SK-N-SH (cell line): ENCODE data around the gene SKI. TPM values are rescaled to one million over a fixed set of nuclear protein-coding genes. Genes with fewer than 3 reads are reported as not detected.

Experiments
- CTCF ChIA-PET: fragments of 300-600, 350-600 bp; formaldehyde crosslinking; extraction: SDS; loops from one replicate; lab custom pipeline; 2021; lab: Yijun Ruan, JAX
- POLR2A ChIA-PET: fragments of 350-600 bp; sonication (Branson Sonifier 250); formaldehyde crosslinking; extraction: SDS; loops from one replicate; lab custom pipeline; 2020; ENCODE audit warnings: antibody characterized with exemption, inconsistent platforms; lab: Yijun Ruan, JAX
- DNase-seq: peaks from one replicate; pipeline ENCODE4 v3.0.0; 2012
- H2AFZ ChIP-seq: fragments of 200-600 bp; sonication (generic); 2 replicates; pipeline ENCODE4 v1.8.1; 2016; ENCODE audit warnings: antibody characterized with exemption, mild to moderate bottlenecking, low read depth
- H3F3A ChIP-seq: fragments of 200-600 bp; sonication (generic); replicated peaks from 2 replicates; pipeline ENCODE3; 2016; ENCODE audit warnings: antibody characterized with exemption, mild to moderate bottlenecking; ENCODE audit not compliant: insufficient read depth
- H3K27ac ChIP-seq, 2 experiments: fragments of 200-500 bp in 1 of 2; fragments of 200-600 bp in 1 of 2; sonication (Bioruptor generic) in 1 of 2; sonication (generic), shearing (Covaris generic) in 1 of 2; 2 replicates each; pipeline versions ENCODE4 v1.5.1 to v1.6.1; 2014 to 2016; ENCODE audit warnings: low read depth in 2 of 2, inconsistent platforms in 1 of 2, low read length in 1 of 2, mild to moderate bottlenecking in 1 of 2, mixed read lengths in 1 of 2
- H3K27me3 ChIP-seq: fragments of 200-600 bp; sonication (generic), shearing (Covaris generic); 2 replicates; pipeline ENCODE4 v1.6.1; 2016; ENCODE audit warnings: mixed run types; ENCODE audit not compliant: insufficient read depth
- H3K36me3 ChIP-seq, 2 experiments: fragments of 200-500 bp in 1 of 2; fragments of 200-600 bp in 1 of 2; sonication (Bioruptor generic) in 1 of 2; sonication (generic) in 1 of 2; replicated peaks in 1 of 2; 2 replicates each; pipeline versions ENCODE3 to v1.5.1; 2014 to 2016; ENCODE audit warnings: low read length in 1 of 2, mild to moderate bottlenecking in 1 of 2; ENCODE audit not compliant: insufficient read depth in 2 of 2, control insufficient read depth in 1 of 2
- H3K4me1 ChIP-seq, 2 experiments: fragments of 200-500 bp in 1 of 2; fragments of 200-600 bp in 1 of 2; sonication (Bioruptor generic) in 1 of 2; sonication (generic), shearing (Covaris generic) in 1 of 2; 2 replicates each; pipeline versions ENCODE4 v1.5.1 to v1.6.1; 2014 to 2016; ENCODE audit warnings: low read depth in 1 of 2, low read length in 1 of 2, mixed run types in 1 of 2; ENCODE audit not compliant: insufficient read depth in 2 of 2, control insufficient read depth in 1 of 2
- H3K4me2 ChIP-seq: fragments of 200-600 bp; sonication (generic), shearing (Covaris generic); 2 replicates; pipeline ENCODE4 v1.6.1; 2017; ENCODE audit warnings: mixed run types
- H3K4me3 ChIP-seq, 2 experiments: fragments of 200-500 bp in 1 of 2; fragments of 200-600 bp in 1 of 2; sonication (Bioruptor generic) in 1 of 2; sonication (generic), shearing (Covaris generic) in 1 of 2; 2 replicates each; pipeline versions ENCODE4 v1.5.1 to v1.8.1; 2014 to 2016; ENCODE audit warnings: low read depth in 2 of 2, inconsistent platforms in 1 of 2, low read length in 1 of 2, mild to moderate bottlenecking in 1 of 2, mixed read lengths in 1 of 2, moderate library complexity in 1 of 2
- H3K79me2 ChIP-seq: fragments of 200-600 bp; sonication (generic); 2 replicates; pipeline ENCODE4 v1.8.1; 2017; ENCODE audit warnings: mild to moderate bottlenecking; ENCODE audit not compliant: insufficient read depth
- H3K9ac ChIP-seq: fragments of 200-600 bp; sonication (generic); 2 replicates; pipeline ENCODE4 v1.6.1; 2017; ENCODE audit warnings: mixed run types
- H3K9me2 ChIP-seq: fragments of 200-600 bp; sonication (generic); 2 replicates; pipeline ENCODE4 v1.6.1; 2017; ENCODE audit warnings: mixed run types
- H3K9me3 ChIP-seq: fragments of 200-600 bp; sonication (generic); 2 replicates; pipeline ENCODE4 v1.6.1; 2017; ENCODE audit warnings: mixed run types, mild to moderate bottlenecking, moderate library complexity
- H4K20me1 ChIP-seq: fragments of 200-600 bp; sonication (generic); 2 replicates; pipeline ENCODE4 v1.6.1; 2017; ENCODE audit warnings: mild to moderate bottlenecking, mixed run types; ENCODE audit not compliant: insufficient read depth
- CTCF ChIP-seq: fragments of 200-600 bp; sonication (generic); IDR thresholded peaks from 2 replicates; pipeline ENCODE4 v1.6.1; 2017; ENCODE audit warnings: antibody characterized with exemption, mild to moderate bottlenecking, moderate library complexity
- ELF1 ChIP-seq: IDR thresholded peaks from 2 replicates; pipeline ENCODE4 v1.4.0; 2012
- EP300 ChIP-seq, 2 experiments: IDR thresholded peaks; 2 replicates each; pipeline versions ENCODE4 v1.4.0 to v1.6.1; 2012; ENCODE audit warnings: borderline replicate concordance in 1 of 2, low read depth in 1 of 2, low read length in 1 of 2
- EZH2phosphoT487 ChIP-seq: fragments of 200-600 bp; sonication (generic); IDR thresholded peaks from 2 replicates; pipeline ENCODE4 v1.6.1; 2017; ENCODE audit warnings: low read depth, mixed run types, mild to moderate bottlenecking, antibody characterized with exemption, moderate library complexity, borderline replicate concordance
- FOXJ3 ChIP-seq: sonication (generic); formaldehyde crosslinking; IDR thresholded peaks from 2 replicates; pipeline ENCODE4 v1.5.1; 2020; ENCODE audit warnings: mild to moderate bottlenecking, missing genetic modification reagents
- FOXM1 ChIP-seq: IDR thresholded peaks from 2 replicates; pipeline ENCODE4 v1.4.0; 2012; ENCODE audit warnings: low read depth, mild to moderate bottlenecking
- GABPA ChIP-seq: IDR thresholded peaks from 2 replicates; pipeline ENCODE4 v1.4.0; 2012; ENCODE audit warnings: low read depth, mild to moderate bottlenecking
- GATA2 ChIP-seq: sonication (generic); formaldehyde crosslinking; IDR thresholded peaks from 2 replicates; pipeline ENCODE4 v1.5.0; 2020; ENCODE audit warnings: mild to moderate bottlenecking, missing genetic modification reagents
- MAX ChIP-seq: IDR thresholded peaks from 2 replicates; pipeline ENCODE4 v1.4.0; 2012; ENCODE audit warnings: low read depth
- MEF2A ChIP-seq: IDR thresholded peaks from 2 replicates; pipeline ENCODE4 v1.4.0; 2012; ENCODE audit warnings: low read depth, borderline replicate concordance
- NFIC ChIP-seq: IDR thresholded peaks from 2 replicates; pipeline ENCODE4 v1.4.0; 2012; ENCODE audit warnings: borderline replicate concordance
- NRF1 ChIP-seq: IDR thresholded peaks from 2 replicates; pipeline ENCODE4 v1.6.1; 2012; ENCODE audit warnings: low read depth, mild to moderate bottlenecking, low read length
- POLR2AphosphoS5 ChIP-seq: IDR thresholded peaks from 2 replicates; pipeline ENCODE4 v1.6.1; 2012; ENCODE audit warnings: low read depth, low read length
- RFX5 ChIP-seq: IDR thresholded peaks from 2 replicates; pipeline ENCODE4 v1.6.1; 2012; ENCODE audit warnings: mild to moderate bottlenecking, improper control_type of control experiment, low read length
- SMC3 ChIP-seq: IDR thresholded peaks from 2 replicates; pipeline ENCODE4 v1.6.1; 2012; ENCODE audit warnings: low read depth, low read length, improper control_type of control experiment
- USF2 ChIP-seq: fragments of 150-350 bp; IDR thresholded peaks from 2 replicates; pipeline ENCODE4 v1.6.1; 2017; ENCODE audit warnings: antibody characterized with exemption, low read length, low read depth, borderline replicate concordance
- YY1 ChIP-seq: IDR thresholded peaks from 2 replicates; pipeline ENCODE4 v1.4.0; 2012; ENCODE audit warnings: low read depth, mild to moderate bottlenecking
- ZBTB33 ChIP-seq: IDR thresholded peaks from 2 replicates; pipeline ENCODE4 v1.4.0; 2012; ENCODE audit warnings: low read depth, borderline replicate concordance
- WGBS: methylation state at CpG from one replicate; pipeline ENCODE4 v1.1.6; 2017; ENCODE audit warnings: low lambda C conversion rate; 5-methylcytosine and 5-hydroxymethylcytosine counted together
- polyA plus RNA-seq, 3 experiments: library from polyadenylated mRNA; depleted of rRNA; stranded (reverse); fragments of >200 nt; gene quantifications; 2 replicates each; pipeline ENCODE4 v1.2.3, GENCODE V29; 2012

Gene SKI
- 3.5 and 7.2 TPM in 2 replicates for polyA plus RNA-seq (2012; rRNA removed)
- polyA plus RNA-seq (2012; cell fraction: cytosol; rRNA removed): 7.1 and 8.9 TPM in 2 replicates
- polyA plus RNA-seq (2012; cell fraction: nucleus; rRNA removed): 14.0 and 14.8 TPM in 2 replicates

- POLR2A ChIA-PET: interaction anchor here (0.6 kb wide), 1 partner anchor 24 kb away, joined by 4 read pairs; no protein-coding TSS in a partner anchor
- TF ChIP-seq ZBTB33 (no peak), NFIC (no peak), ELF1 (no peak), NRF1 (no peak), EZH2phosphoT487 (no peak), GABPA (no peak), EP300 (IDR thresholded peaks at IDR 0.05; ENCODE audit: borderline replicate concordance in 1 of 2, low read depth in 1 of 2, low read length in 1 of 2) (no peak), MAX (no peak)
- no peak for DNase-seq
- Histone ChIP-seq H3K9me2 (no peaks in the 10 kb centered on the region), H2AFZ (no peak within 1 kb of the TSS), H3K4me3 (peak within 1 kb of the TSS; percentile 71 to 80), H3K4me2 (peak within 1 kb of the TSS; percentile 96), H3K9me3 (no peaks in the 10 kb centered on the region), H4K20me1 (peaks cover 44% of the 10 kb centered on the region), H3K27ac (peak within 1 kb of the TSS; percentile 80 to 94), H3K9ac (peak within 1 kb of the TSS; percentile 91), H3F3A (no peaks in the 10 kb centered on the region), H3K4me1 (peaks cover 0 to 43% of the 10 kb centered on the region in 2 experiments; a peak in 2 of 4 replicates), H3K27me3 (no peaks in the 10 kb centered on the region), H3K36me3 (no peaks in the 10 kb centered on the region), H3K79me2 (peaks cover 49% of the 10 kb centered on the region)
- no CpG with 5 or more reads among the region's 100 CpGs for WGBS
- CTCF ChIA-PET: interaction anchor here (1.0 to 9.4 kb wide), 4 partner anchors 19 to 155 kb away, joined by 3 to 47 read pairs (median 4); no protein-coding TSS in a partner anchor
Measured at GRCh38 chr1:2228157-2228594, at the start of gene SKI. TSS of gene SKI (plus strand) at chr1:2228319. CDS start at chr1:2228767, 448 bp downstream.

GRCh38 chr1:2178875-2179274 lies 49.2 kb upstream of the SKI start:
- no peaks in the 10 kb centered on the region for H3K27me3 ChIP-seq
- no peak overlapping the region for H3K9ac ChIP-seq
- 95% methylated on average over 4 of the region's 16 CpGs for WGBS
- ChIA-PET POLR2A (no interaction called here), CTCF (no interaction called here)
- H3K9me3 ChIP-seq: no peaks in the 10 kb centered on the region
- no peak overlapping the region for H3K4me2 ChIP-seq
- H2AFZ ChIP-seq: no peak overlapping the region
- no peaks in the 10 kb centered on the region for H3F3A ChIP-seq
- H3K4me3 ChIP-seq: no peak overlapping the region
- H3K27ac ChIP-seq: no peak overlapping the region; a peak in 1 of 4 replicates
- no peaks in the 10 kb centered on the region for H3K9me2 ChIP-seq
- DNase-seq: no peak
- H3K36me3 ChIP-seq: peaks cover 0 to 3% of the 10 kb centered on the region in 2 experiments
- no peaks in the 10 kb centered on the region for H4K20me1 ChIP-seq
- H3K79me2 ChIP-seq: no peaks in the 10 kb centered on the region
- peaks cover 0 to 2% of the 10 kb centered on the region in 2 experiments; a peak in 1 of 4 replicates for H3K4me1 ChIP-seq
- TF ChIP-seq FOXM1: no peak
- no peak for TF ChIP-seq GATA2
- no peak for TF ChIP-seq NFIC
- no peak for TF ChIP-seq YY1
- no peak for TF ChIP-seq USF2
- TF ChIP-seq CTCF: no peak
- no peak for TF ChIP-seq NRF1
- TF ChIP-seq MEF2A: no peak
- no peak for TF ChIP-seq SMC3
- TF ChIP-seq FOXJ3 (CRISPR knock-in tag): no peak
- TF ChIP-seq GABPA: no peak
- TF ChIP-seq RFX5: no peak
- no peak for TF ChIP-seq POLR2AphosphoS5
- no peak for TF ChIP-seq MAX
